CMK (cell line): ENCODE data around the gene AADAC.
A peak's percentile ranks its signal among the peaks of the same experiment; 100 is the strongest.
"Not testable (repeated sequence)": the region's sequence is repeated elsewhere in the genome, so short reads cannot be mapped to it uniquely, and the experiment has no call there.

Experiments used
- DNase-seq: peaks from one replicate; pipeline ENCODE4 v3.0.0-alpha.2; 2010; ENCODE audit warnings: low read depth

The AADAC gene

DNA sequence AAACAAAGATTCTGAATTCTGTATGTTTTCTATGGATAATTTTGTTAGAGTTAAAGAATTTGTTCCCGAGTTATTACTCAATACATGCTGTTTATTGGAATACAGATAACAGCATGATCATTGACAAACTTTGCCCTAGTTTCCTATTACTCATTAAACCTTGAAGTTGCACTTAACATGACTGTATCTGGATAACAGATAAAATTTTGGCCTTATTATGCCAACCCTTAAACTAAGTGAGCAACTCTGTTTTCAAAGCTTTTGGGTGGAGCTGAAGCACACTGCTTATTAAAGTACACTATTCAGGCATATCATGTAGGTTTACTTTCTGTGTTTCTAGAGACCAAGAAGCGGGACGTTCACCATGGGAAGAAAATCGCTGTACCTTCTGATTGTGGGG, at the start of gene AADAC:
AADAC (plus strand) TSS at position 318 of the 400 bp plus-strand sequence; CDS start at position 365, 47 bp downstream.
- DNase-seq, result no peak

GRCh38 chr3:151764699-151765098, 49.2 kb upstream of the AADAC start:
- DNase-seq, result not testable (repeated sequence)

DNA sequence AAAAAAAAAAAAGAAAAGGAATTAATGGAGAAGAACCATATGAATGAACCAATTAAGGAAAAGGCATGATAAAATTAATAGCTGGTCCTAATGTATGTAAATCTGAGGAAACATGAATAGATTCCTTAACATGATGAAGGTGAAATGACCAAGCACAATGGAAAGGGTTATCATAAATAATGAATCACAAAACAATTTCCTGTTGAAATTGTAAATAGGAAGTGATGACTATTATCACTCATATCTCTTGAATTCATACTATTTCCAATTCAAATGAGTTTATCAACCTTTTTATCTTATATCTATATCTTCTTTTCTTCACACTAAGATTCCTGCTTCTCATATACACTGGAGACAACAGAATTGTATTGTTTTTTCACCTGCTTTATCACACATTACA, 48.2 kb upstream of the AADAC start:
- DNase-seq, result no peak

- DNase-seq, result no peak
These were observed 47.5 kb upstream of the AADAC start for GRCh38 chr3:151766454-151766853.

- DNase-seq, result no peak
These were observed 45.5 kb upstream of the AADAC start for GRCh38 chr3:151768393-151768930.

DNA sequence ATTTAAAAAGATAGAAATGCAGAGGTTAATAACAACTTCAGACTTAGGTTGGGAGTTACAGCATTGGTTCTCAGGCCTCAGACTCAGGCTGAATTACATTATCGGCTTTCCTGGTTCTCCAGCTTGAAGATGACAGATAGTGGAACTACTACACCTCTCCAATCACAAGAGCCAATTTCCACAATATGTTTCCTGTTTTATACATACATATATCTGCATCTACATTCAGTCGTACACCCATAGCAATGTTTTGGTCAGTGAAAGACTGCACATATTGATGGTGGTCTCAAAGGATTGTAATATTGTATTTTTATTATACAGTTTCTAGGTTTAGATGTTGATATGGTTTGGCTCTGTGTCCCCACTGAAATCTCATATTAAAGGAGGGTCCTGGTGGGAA, 44.7 kb upstream of the AADAC start:
- peak; percentile 5 for DNase-seq

- no peak for DNase-seq
These were observed 43.0 kb upstream of the AADAC start for GRCh38 chr3:151770956-151771355.

DNA sequence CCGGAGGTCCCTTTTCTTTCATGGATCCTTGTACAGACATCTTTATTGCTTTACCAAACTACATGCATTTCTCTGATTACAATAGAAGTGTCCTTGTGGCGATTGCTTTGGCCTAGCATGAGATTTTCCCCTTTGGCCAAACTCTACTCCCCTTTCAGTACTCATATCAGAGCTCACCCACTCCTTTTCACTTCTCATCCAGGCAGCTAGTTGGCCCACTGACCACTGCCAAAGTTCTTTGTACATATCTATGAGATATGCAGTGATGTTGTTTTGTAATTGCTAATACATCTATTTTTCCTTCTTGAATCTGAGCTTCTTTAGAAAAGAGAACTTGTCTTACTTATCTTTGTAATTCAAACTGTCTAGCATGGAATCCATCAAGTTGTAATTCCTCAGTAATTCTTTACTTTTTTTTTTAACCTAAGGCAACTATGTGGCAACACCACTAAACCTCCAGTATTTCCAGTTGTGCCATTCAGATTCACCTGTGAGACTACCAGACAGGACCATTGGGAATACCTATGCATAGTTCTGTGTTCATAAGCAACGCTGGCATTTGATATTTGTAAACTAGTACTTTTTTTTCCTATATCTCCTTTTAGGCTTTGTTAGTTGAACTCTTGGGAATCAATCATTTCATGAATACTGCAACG, 41.0 kb upstream of the AADAC start:
- DNase-seq, result no peak

- no peak for DNase-seq
These were observed 39.7 kb upstream of the AADAC start for GRCh38 chr3:151774235-151774634.

- DNase-seq, result no peak
These were observed 39.0 kb upstream of the AADAC start for GRCh38 chr3:151774910-151775309.

- DNase-seq, result no peak
These were observed 38.3 kb upstream of the AADAC start for GRCh38 chr3:151775314-151776258.

- no peak for DNase-seq
These were observed 37.6 kb upstream of the AADAC start for GRCh38 chr3:151776259-151776740.

DNA sequence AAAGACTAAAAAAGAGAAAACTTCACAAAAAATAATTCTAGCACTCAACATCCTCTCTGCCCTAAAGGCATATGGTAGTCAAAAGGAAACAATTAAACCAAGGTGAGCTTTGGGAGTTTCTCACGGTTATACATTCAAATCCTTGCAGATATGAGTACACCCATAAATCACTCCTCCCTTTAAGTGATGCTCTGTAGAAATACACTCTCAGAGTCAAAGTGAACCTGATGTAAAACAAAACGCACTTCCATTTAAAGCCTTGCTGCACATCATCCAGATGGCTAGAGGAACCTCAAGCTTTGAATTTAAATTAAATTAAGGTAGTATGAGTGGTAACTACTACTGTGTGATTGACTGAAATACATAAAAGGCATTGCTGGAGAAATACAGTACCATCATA, 36.0 kb upstream of the AADAC start:
- DNase-seq, result no peak

GRCh38 chr3:151787626-151788025, 26.3 kb upstream of the AADAC start:
- no peak for DNase-seq

- DNase-seq, result no peak
These were observed 25.5 kb upstream of the AADAC start for GRCh38 chr3:151788401-151788800.

DNA sequence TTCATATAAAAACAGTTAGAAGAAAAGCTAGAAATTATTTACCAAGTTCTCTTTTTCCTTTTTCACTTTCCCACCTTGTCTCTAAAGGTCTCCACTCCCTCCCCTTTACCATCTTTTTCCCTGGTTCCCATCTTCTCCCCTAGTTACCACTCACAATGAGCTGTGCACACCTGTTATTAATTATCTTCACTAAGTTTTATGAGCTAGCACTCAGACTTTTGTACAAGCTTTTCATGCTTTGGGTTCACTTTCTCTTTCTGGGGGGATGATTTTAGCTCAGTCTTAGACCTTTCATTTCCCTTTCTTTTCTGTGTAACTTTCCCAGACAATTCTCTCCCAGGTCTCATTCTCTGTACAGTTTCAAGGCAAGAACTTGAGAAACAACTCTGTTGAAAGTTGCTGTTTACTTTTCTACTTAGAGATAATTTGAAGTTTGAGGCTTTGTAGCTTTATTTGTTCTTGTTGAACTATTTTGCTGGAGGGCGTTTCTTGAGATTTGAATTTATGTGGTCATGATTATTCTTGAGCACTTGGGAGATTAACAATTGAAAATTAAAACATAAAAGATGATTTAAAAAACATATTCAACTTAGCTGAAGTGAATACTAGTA, 24.0 kb upstream of the AADAC start:
- DNase-seq, result no peak

DNA sequence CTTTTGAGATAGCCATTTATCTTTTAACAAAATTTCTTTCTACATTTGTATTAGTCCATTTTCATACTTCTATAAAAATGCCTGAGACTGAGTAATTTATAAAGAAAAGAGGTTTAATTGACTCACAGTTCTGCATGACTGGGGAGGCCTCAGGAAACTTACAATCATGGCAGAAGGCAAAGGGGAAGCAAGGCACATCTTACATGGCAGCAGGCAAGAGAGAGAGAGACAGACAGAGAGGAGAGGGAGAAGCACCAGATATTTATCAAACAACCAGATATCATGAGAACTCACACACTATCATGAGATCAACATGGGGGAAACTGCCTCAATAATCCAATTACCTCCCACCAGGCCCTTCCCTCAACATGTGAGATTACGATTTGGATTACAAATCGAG, 23.2 kb upstream of the AADAC start:
- DNase-seq, result not testable (repeated sequence)

GRCh38 chr3:151792411-151792810, 21.5 kb upstream of the AADAC start:
- DNase-seq, result no peak

- no peak for DNase-seq
These were observed 20.3 kb upstream of the AADAC start for GRCh38 chr3:151793636-151794035.

DNA sequence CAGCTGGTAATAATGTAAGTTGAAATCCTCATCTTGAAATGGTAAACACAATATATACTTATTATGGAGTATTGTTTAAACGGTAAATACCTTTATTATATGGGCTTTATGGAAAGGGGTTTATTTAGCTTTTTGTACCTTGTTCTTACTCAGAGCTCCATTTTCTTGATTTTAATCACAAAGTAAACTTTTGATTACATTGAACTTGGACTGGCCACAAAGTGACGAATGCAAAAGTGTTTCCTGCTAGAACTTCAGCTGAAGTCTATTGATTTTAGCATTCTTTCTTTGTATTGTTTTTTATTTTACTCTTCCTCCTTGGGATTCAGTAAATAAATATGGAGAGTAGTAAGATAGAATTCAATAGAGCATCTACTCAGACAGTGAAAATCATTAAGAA, 19.8 kb upstream of the AADAC start:
- no peak for DNase-seq

DNA sequence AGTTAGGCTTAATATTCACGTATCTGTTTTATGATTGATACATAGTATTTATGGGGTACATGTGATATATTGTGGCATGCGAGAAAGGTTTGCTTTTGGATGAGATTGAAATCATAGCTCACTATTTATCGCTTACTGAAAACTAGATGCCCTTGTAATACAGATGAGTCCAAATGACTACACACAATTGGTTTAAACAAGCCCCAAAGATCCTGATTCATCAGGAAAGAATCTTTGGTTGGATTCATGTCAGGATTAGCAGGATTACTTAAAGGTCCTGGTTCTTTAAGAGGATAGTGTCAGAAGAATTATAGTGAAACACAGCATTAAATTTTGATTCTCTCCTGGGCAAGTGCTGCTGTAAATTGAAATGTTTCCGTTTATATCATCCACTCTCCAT, 18.6 kb upstream of the AADAC start:
- DNase-seq, result no peak

- DNase-seq, result no peak
These were observed 17.7 kb upstream of the AADAC start for GRCh38 chr3:151796105-151796680.
